ENCODE measurements around the gene CD83. TPM values are rescaled to one million over a fixed set of nuclear protein-coding genes. Genes with fewer than 3 reads are reported as not detected.

CD83 gene
- total and polyA plus RNA-seq, 9 of the 15 experiments (the other 6 are each of a cell fraction or from before 2014, with no cell fraction given): 2.5 to 4.1 (median 3.4) TPM

DNA sequence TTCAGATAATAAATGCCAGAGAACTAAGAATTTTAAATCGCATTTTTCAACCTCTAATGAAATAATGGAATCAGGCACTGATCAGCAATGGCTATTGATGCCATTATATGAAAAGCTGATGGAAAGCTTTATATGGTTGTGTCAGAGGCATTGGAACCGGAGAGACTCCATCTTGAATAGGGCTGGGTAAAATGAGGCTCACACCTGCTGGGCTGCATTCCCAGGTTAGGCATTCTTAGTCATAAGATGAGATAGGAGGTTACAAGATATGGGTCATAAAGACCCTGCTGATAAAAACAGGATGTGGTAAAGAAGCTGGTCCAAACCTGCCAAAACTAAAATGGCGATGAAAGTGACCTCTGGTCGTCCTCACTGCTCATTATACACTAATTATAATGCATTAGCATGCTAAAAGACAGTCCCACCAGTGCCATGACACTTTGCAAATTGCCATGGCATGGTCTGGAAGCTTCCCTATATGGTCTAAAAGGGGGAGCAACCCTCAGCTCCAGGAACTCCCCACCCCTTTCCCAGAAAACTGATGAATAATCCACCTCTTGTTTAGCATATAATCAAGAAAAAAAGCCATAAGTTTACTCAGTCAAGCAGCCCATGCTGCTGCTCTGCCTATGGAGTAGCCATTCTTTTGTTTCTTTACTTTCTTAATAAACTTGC is 40.2 kb upstream of the CD83 start (continued):
- no peak; the same call in 1 of the 2 replicates for TF ChIP-seq E4F1 (CRISPR knock-in tag; IDR thresholded peaks at IDR 0.05; ENCODE audit: borderline replicate concordance)
- TF ChIP-seq ZNF311 (CRISPR knock-in tag; IDR thresholded peaks at IDR 0.05): peak; percentile 88
- peak; percentile 98 for TF ChIP-seq ERF (CRISPR knock-in tag; IDR thresholded peaks at IDR 0.05)
- no peak for TF ChIP-seq ID3 (CRISPR knock-in tag; IDR thresholded peaks at IDR 0.05)
- peak; percentile 94 for TF ChIP-seq ID3 (tag; IDR thresholded peaks at IDR 0.05)
- peak; percentile 61; the same call in 1 of the 2 replicates for TF ChIP-seq ZNF212 (CRISPR knock-in tag; IDR thresholded peaks at IDR 0.05)
- no peak for TF ChIP-seq SREBF1 (IDR thresholded peaks at IDR 0.05; ENCODE audit: borderline replicate concordance, low read depth, low read length)
- peak; percentile 93 for TF ChIP-seq DDX20 (tag; IDR thresholded peaks at IDR 0.05; ENCODE audit: low read depth)
- TF ChIP-seq ZNF3 (CRISPR knock-in tag; IDR thresholded peaks at IDR 0.05): no peak
- TF ChIP-seq, protein P1, sequence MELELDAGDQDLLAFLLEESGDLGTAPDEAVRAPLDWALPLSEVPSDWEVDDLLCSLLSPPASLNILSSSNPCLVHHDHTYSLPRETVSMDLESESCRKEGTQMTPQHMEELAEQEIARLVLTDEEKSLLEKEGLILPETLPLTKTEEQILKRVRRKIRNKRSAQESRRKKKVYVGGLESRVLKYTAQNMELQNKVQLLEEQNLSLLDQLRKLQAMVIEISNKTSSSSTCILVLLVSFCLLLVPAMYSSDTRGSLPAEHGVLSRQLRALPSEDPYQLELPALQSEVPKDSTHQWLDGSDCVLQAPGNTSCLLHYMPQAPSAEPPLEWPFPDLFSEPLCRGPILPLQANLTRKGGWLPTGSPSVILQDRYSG (tag; conservative IDR thresholded peaks at IDR 0.05; ENCODE audit: low read depth): peak; percentile 97
- TF ChIP-seq ZBTB17 (CRISPR knock-in tag; IDR thresholded peaks at IDR 0.05): peak; percentile 93
- 0 out of 2 replicates have a peak, but pooled peaks have one; percentile 27 for TF ChIP-seq ELF1 (tag; IDR thresholded peaks at IDR 0.05)
- TF ChIP-seq SFPQ (IDR thresholded peaks at IDR 0.05; ENCODE audit: low read depth, low read length): no peak
- peak; percentile 58; the same call in 1 of the 2 replicates for TF ChIP-seq STAT5A (IDR thresholded peaks at IDR 0.05; ENCODE audit: borderline replicate concordance, low read length)
- TF ChIP-seq NFXL1 (CRISPR knock-in tag; IDR thresholded peaks at IDR 0.05): peak; percentile 94
- no peak for TF ChIP-seq ZHX1 (conservative IDR thresholded peaks at IDR 0.05; ENCODE audit: low read length)
- TF ChIP-seq OTX1 (CRISPR knock-in tag; IDR thresholded peaks at IDR 0.05): peak; percentile 86
- TF ChIP-seq ZNF778 (CRISPR knock-in tag; IDR thresholded peaks at IDR 0.05): no peak

Measured in K562 (cell line).